GM21717 (cell line): ENCODE data around the gene KNCN.

Source experiments
- ATAC-seq: cut with Tn5 transposase; IDR thresholded peaks from one replicate; pipeline ENCODE4 v1.9.1; 2021; ENCODE audit warnings: mild to moderate bottlenecking, moderate library complexity; ENCODE audit not compliant: unreplicated experiment

KNCN gene

GRCh38 chr1:46551597-46552095, at the start of gene KNCN:
Gene KNCN (minus strand): TSS chr1:46551647. CDS start chr1:46551215, 432 bp downstream.
- no peak for ATAC-seq

GRCh38 chr1:46599059-46599970, 47.9 kb upstream of the KNCN start:
- no peak for ATAC-seq

DNA sequence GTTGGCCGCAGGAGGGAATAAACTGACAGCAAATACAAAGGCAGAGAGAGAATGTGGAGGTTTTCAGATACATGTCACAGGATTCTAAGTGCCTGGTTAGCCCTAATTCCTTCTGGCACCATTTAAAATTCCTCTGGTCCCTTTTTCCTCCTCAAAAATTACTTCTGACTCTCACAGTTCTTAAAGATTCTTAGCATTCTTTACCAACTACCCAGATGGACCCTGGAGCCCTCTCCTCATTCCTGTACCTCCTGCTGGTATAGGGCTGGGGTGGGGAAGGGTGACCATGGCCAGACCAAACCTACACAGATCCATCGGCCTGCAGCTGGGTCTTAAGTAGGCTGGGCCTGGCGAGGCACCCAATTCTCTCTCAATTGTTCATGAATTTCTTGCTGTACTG, 45.4 kb upstream of the KNCN start:
- ATAC-seq, result no peak

GRCh38 chr1:46596036-46596435, 44.6 kb upstream of the KNCN start:
- ATAC-seq, result no peak

GRCh38 chr1:46595127-46595526, 43.7 kb upstream of the KNCN start:
- ATAC-seq, result no peak

DNA sequence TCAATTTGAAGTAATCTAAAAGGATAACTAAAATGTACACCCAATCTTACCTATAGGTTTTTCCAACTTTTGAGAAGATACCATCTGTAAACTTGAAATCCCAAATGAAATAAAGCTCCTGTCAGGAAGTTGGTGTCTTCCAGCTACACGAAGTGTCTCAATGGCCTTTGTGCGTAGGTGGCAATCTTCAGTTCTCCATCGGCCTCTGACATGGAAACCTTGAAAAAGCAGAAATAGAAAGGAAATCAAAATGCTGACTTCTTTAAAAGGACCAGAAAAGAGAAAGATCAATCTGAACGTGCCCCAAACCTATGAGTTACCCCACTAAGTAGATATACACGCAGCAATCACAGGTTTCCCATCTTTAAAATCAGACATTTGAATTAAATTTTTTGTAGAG, 42.6 kb upstream of the KNCN start:
- ATAC-seq, result no peak

- no peak for ATAC-seq
Measured at GRCh38 chr1:46592823-46593222, 41.4 kb upstream of the KNCN start.

GRCh38 chr1:46589529-46589928, 38.1 kb upstream of the KNCN start:
- ATAC-seq, result no peak

- no peak for ATAC-seq
Measured at GRCh38 chr1:46587069-46587468, 35.6 kb upstream of the KNCN start.

- no peak for ATAC-seq
Measured at GRCh38 chr1:46585312-46585938, 34.0 kb upstream of the KNCN start.

DNA sequence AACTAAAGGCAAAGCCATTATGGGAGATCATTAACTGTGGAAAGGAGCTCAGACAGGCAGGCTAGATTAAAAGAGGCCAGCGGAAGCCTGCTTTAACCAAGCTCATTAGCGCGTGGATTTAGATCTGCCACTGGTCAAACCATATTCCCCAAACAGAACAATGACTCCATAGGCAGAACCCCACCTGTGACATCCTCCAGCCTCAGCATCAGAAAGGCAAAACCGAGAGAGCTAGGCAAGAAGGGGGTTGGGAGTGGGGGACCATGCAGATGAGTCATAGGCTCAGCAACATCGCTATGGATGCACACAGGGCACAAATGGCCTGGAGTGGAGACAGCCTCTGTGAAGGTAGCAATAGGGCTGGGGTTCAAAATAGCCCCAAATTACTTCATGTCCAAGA, 32.0 kb upstream of the KNCN start:
- ATAC-seq, result no peak

- ATAC-seq, result no peak
Measured at GRCh38 chr1:46582972-46583371, 31.5 kb upstream of the KNCN start.

- no peak for ATAC-seq
Measured at GRCh38 chr1:46581681-46582455, 30.4 kb upstream of the KNCN start.

DNA sequence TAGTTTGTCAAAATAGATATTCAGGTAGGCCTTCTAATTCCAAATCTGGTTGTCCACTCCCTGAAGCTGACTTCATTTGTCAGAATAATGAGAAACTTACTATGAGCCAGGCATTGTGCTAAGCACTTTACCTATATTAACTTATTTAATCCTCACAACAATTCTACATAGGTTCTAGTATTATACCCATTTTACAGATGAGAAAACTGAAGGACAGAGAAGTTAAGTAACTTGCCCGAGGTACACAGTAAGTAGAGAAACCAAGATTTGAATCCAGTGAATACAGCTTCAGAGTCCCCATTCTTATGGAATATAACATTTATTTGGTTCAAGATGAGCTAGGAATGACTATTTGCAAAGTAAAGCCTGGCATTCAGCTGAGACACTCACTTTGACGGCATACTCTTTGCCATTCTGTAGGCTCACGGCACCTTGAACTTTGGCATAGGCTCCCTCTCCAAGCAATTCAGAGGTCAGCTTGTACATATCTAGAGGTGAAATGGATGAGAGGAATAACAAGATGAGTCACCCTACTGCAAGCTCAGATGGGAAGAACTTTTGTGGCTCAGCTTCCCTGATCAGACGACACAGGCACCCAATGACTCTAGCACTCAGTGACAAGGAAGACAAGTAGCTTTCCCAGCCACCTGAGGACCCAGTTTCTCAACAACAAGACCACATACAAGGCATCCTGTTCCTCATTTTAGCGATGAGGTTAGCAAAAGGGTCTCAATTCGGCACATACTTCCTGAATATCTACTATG, 28.9 kb upstream of the KNCN start:
- no peak for ATAC-seq

DNA sequence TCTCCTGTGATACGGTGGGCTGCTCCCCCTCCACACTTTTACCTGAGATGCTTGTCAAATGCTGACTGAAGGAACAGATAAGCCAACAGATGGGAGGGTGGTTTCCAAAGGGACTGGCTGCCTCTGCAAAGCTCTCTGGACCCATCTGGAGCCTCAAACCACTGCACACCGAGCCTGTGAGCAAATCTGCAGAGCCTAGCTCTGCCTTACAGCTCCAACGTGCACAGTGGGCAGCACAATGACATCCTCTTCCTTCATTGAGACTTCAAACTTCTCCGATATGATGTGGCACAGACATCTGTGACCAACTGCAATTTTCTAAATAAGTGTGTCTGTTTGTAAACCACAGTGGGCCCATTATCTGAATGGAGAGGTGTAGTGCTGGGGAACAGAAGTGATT, 26.2 kb upstream of the KNCN start:
- ATAC-seq, result no peak

DNA sequence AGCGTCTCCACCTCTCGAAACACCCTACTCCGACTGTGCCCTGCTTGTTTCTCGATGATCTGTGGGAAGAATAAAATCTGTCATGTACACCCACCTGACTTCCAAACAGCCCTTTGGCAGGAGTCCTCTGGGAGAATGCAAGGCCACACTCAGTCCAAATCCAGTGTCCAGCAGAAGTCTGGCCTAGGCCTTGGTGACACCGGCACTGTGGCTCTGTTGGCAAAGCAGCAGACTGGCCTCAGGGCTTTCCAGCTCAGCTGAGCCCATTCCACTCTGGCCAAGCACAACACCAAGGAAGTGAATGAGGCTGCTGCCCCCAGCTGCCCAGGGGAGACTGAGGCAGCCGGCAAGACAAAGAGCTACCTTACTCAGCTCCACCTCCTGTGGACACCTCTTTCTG, 25.1 kb upstream of the KNCN start:
- no peak for ATAC-seq

- no peak for ATAC-seq
Measured at GRCh38 chr1:46575778-46576177, 24.3 kb upstream of the KNCN start.

DNA sequence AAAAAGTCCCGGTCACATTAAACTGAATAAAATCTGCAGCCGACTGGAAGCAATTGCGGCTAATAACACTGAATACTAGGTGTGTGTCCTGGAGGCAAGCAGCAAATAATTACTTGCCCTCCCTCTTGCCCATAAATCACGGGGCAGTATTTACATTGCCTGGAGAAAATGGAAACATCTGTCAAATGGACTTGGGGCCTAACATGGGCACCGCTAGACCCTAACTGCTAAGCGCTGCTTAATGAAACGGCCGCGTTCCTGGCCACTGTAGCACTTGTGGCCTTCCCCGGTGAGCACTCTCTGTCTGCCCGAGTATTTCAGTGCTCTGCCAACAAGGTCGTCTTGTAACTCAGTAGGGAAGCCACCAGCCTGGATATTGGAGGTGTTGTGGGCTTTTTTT, 23.9 kb upstream of the KNCN start:
- ATAC-seq, result no peak

DNA sequence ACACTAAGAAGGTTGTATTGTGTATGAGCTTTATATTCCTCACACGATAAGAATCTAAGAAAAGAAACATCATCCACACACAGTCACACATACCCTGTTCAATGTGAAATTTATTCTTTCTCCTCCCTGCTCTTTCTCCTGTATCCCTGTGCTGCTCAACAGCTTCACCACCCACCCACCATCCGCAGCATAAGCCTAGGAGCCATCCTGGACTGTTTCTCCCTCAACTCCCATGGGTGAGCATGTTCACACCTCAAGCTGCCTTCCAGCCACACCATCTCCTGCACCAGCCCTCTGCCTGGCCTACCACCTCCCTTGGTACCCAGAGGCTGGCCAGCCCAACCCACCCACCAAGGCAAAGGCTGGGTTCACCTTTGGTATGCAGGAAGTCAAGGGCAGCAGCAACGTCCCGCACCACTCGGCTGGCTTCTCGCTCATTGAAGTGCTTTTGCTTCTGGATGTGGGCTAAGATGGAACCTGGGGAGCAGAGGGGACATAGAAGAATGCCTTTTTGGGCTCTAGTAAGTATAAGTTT, 20.3 kb upstream of the KNCN start:
- no peak for ATAC-seq
